CMK (cell line): ENCODE measurements around the gene TULP3.

ENCODE experiments used
- DNase-seq: peaks from one replicate; pipeline ENCODE4 v3.0.0-alpha.2; 2010; ENCODE audit warnings: low read depth

Gene TULP3

DNA sequence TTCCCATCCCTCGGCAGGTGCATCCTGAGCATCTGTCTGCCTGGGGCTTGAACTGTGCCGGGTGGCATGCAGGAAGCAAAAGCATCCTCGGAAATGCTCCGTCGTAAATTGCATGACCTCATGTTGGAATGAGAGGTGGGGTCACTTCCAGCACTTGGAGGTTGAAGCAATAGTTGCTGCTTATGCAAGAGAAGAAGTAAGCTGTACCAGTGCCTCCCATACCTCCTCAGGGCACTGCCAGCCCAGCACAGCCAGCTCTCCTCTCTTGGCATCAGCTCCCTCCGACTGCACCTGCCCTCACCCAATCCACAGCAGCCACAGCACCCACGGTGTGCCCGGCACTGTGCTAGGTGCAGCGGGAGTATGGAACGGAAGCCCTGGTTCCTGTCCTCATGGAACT lies 80.1 kb downstream of the TULP3 start:
- no peak for DNase-seq

DNA sequence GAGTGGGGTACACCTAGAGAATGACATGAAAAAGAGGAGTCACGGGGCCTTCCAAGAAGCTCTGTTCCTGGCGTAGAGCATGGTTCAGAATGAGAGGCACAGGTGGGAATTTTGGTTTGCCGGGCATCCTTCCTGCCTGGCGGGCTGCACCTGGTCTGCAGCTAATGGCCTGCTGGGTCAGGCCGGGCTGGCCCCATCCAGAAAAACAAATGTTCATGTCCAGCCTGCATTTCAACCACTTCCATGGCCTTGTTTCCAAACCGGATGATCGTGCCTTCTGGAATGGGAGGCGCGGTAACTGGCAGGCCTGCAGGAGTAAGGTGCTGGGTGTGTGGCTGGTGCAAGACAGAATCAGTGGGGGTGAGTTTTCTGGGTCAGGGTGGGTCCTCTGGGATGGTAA lies 82.9 kb downstream of the TULP3 start:
- no peak for DNase-seq

DNA sequence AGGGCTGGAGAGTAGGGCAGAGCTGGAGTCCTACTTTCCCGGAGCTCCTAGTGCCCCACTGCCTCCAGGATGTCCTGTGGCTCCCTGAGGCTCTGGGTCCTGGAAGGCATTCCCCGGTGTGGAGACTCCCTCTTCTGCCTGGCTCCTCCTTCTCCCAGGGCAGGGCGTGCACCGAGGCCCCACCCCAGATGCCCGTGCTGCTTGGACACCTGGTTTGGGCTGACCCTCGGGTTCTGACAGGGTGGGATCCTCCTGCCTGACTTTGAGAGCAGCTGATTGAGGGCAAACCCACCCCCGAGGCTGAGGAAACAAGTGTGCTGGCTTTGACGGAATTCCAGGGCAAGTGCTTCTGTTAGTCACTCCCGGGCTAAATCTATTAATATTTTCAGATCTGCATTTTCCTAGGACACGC lies 83.9 kb downstream of the TULP3 start:
- no peak for DNase-seq

DNA sequence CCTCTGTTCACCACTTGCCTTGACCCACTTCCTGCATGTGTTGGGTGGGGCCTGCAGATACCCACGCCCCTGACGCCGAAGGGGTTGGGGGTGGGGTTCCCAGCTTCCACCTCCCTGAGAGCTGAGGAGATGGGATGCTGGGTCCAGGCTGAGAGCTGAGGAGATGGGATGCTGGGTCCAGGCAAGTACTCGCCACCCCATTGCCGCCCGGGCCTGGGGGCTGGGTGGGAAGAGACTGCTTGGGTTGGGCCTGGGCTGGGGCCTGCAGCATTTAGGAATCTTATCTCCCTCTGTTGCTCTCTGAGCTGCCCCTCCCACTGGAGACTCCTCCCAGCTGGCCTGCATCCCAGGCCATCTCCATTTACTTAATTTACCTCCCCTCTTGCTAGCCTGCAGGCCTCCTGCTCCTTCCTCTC lies 85.9 kb downstream of the TULP3 start:
- no peak for DNase-seq

DNA sequence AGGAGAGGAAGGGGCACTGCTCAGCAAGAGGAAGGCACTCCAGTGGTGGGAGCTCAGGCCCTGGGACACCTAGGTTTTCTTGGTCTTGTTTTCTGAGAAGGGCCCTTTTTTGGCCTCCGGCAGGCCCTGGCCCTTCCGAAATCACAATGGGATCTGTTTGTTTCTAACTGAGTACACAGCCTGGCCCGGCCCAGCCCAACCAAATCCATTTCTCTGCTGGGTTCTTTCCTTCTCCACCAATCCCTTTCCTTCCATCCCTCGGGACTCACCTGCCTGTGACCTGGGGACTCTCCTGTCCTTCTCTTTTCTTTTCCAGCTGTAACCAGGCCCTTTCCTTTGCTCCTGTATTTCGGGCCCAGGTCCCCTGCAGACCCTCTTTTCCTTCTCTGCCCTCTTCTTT lies 87.1 kb downstream of the TULP3 start:
- DNase-seq, result no peak

DNA sequence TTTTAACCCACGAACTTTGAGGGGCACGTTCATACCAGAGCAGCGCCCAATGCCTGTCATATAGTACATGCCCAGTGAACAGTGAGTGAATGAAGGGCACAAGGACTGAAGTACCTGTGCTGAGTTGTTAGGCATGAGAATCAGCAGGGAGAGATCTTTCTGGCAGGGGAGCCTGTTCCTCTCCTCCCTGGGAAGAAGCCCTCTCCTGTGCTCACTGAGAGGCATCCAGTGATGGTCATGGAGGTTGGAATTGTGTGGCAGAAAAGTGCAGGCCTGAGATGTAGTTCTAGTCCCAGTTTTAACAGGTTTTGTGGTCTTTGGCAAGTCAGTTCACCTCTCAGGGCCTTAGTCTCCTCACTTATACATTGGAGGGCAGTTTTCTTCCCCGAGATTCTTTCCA lies 89.1 kb downstream of the TULP3 start:
- DNase-seq, result no peak

DNA sequence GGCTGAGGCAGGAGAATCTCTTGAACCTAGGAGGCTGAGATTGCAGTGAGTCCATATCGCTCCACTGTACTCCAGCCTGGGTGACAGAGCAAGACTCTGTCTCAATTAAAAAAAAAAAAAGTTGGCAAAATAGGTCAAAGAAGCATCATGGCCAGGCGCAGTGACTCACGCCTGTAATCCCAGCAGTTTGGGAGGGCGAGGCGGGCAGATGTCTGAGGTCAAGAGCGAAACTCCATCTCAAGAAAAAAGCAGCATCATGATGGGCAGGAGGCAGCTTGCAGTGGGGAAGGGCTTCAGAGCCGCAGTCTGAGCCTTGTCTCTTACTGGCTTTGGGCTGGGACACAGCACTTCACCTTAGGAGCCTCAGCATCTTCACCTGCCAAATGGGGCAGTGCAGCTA lies 89.9 kb downstream of the TULP3 start:
- no peak for DNase-seq

DNA sequence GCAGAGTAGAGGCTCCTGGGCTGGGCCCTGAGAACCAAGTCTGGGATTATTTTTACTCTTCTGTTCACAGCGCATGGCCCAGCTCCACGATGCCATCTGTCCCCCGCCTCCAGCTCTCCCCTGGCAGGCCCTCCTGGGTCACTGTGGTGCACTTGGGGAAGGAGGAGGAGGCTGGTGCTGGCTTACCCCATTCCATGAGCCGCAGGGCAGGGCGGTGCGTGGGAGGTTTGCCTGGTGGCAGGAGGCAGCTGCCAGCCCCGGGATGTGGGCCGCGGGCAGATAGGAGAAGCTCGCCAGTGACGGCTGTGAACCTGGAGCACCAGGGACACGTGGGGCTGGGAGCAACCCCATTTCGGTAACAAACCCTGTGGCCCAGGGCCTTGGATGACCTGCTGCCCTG lies 91.7 kb downstream of the TULP3 start:
- DNase-seq, result no peak

DNA sequence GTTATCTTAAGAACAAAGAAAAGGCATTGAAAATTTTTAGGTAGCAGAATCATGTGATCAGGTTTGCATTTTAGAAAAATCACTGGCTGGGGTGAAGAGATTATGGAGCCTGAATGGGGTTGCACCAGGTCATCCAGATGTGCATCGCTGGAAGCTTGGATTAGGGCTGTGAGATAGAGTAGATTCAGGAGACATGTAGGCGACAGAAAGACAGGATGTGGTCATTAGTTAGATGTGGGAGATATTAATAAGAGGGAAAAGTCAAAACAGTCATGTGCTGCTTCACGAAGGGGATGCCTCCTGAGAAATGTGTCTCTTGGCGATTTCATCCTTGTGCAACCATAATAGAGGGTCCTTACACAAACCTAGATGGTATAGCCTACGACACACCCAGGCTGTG lies 93.6 kb downstream of the TULP3 start:
- no peak for DNase-seq

DNA sequence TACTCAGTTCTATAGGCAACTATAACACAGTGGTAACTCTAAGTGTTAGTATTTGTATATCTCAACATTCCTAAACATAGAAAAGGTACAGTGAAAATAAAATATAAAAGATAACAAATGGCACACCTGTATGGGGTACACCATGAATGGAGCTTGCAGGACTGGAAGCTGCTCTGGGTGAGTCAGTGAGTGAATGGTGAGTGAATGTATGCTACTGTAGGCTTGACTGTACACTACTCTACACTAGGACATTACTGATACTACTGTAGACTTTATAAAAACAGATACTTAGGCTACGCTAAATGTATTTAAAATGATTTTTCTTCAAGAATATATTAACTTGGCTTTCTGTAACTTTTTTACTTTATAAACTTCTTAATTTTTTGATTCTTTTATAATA lies 94.0 kb downstream of the TULP3 start:
- no peak for DNase-seq

DNA sequence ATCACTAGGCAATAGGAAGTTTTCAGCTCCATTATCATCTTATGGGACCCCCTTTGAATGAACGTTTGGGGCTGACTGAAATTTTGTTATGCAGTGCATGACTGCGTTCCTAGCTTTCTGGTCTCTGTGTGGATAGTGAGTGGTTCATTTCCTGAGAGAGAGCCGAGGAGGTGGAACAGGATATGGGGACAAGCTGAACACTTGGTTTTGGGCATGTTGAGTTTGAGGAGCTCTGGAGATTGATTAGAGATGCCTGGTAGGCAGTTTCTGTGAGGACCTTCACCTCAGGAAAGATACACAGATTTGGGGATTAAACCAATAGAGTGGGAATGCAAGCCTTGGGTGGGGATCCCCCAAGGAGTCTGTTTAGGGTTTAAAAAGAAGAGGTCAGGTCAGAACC lies 96.2 kb downstream of the TULP3 start:
- DNase-seq, result no peak

DNA sequence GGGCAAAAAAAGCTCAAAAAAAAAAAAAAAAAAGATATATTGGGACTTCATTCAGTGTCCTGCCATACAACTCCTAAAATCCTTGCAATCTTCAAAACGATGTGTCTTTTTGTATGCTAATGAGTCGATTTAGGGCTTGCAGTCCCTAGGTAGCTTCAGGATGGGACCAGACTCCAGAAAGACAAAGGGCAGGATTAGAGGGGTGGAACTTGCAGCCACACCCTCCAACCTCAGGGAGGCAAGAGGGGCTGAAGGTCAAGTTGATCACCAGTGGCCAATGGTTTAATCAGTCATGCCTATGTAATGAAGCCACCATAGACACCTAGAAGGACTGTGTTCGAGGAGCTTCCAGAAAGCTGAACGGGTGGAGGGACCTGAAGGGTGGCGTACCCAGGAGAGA lies 97.8 kb downstream of the TULP3 start:
- no peak for DNase-seq
